Nephron (organoid): ENCODE measurements around the gene CES1.

Experiments used
- H3K27ac Mint-ChIP-seq, 3 experiments: 2 replicates each; pipeline ENCODE4 v1.8.0; 2020; ENCODE audit warnings: mixed read lengths in 3 of 3, mild to moderate bottlenecking in 2 of 3, moderate library complexity in 1 of 3
- H3K27me3 Mint-ChIP-seq: 2 replicates; pipeline ENCODE4 v1.8.0; 2021; ENCODE audit warnings: low read depth, mild to moderate bottlenecking, moderate library complexity, mixed read lengths
- H3K36me3 Mint-ChIP-seq: 2 replicates; pipeline ENCODE4 v1.8.0; 2020; ENCODE audit warnings: low read depth, mixed read lengths
- H3K4me1 Mint-ChIP-seq: 2 replicates; pipeline ENCODE4 v1.8.0; 2020; ENCODE audit warnings: mixed read lengths
- H3K4me3 Mint-ChIP-seq, 3 experiments: 2 replicates each; pipeline ENCODE4 v1.8.0; 2020; ENCODE audit warnings: mild to moderate bottlenecking in 3 of 3, mixed read lengths in 3 of 3, moderate library complexity in 2 of 3
- H3K9me3 Mint-ChIP-seq: 2 replicates; pipeline ENCODE4 v1.8.0; 2020; ENCODE audit warnings: mixed read lengths
- CTCF ChIP-seq, 3 experiments: fragments of 200-600 bp; sonication (generic); IDR thresholded peaks; one replicate each; pipeline ENCODE4 v1.5.0; 2021; ENCODE audit warnings: antibody characterized with exemption in 3 of 3; ENCODE audit not compliant: unreplicated experiment in 3 of 3

CES1 gene

DNA sequence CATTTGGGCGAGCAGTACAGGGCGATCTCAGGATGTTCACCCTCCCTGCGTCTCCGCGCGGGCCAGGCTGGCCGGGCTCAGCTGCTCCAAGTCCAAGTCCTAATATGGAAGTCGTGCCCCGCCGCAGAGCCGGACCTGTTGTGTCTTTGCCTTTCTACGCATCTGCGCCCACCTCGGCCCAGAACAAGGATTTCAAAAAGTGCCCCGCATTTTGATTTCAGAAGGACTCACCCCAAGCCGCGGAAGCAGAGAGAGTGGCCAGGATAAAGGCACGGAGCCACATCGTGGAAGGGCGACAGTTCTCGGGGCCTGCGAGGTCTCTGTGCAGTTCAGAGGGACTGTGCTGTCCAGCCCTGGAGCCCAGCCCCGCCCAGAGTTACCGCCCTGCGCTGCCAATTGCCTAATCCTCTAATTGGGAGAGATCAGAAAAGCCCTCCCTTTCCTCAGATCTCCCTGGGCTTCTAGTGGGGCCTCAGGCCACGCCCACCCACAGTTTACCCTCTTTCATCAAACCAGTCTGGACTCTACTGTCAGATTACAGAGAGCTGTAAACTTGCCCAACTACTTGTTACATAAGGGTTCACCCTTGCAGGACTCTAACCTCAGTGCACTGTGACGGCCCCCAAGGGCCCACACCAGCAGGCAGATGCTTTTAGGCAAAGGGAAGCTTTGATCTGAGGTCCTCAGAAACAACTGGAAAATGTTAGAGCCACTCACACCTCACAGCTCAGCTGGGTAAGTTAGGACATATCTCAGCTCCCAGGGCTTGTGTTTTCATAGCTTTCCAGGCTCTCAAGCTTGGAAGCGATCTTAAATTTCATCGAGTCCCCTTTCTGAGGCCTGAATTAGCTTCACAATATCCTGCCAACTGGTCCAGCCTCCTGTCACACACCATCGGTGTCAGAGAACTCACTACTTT lies at the start of gene CES1:
Gene CES1 (minus strand): TSS at position 324 of the 919 bp plus-strand sequence. CDS start 41 bp downstream, at position 283.
- H3K27ac Mint-ChIP-seq = no peak within 1 kb of the TSS
- no peaks in the 10 kb centered on the region for H3K9me3 Mint-ChIP-seq
- H3K4me1 Mint-ChIP-seq = no peaks in the 10 kb centered on the region
- peaks cover 35% of the 10 kb centered on the region for H3K27me3 Mint-ChIP-seq
- no peak within 1 kb of the TSS for H3K4me3 Mint-ChIP-seq
- TF ChIP-seq CTCF (IDR thresholded peaks at IDR 0.05; ENCODE audit: unreplicated experiment in 3 of 3) = no peak
- no peaks in the 10 kb centered on the region for H3K36me3 Mint-ChIP-seq

DNA sequence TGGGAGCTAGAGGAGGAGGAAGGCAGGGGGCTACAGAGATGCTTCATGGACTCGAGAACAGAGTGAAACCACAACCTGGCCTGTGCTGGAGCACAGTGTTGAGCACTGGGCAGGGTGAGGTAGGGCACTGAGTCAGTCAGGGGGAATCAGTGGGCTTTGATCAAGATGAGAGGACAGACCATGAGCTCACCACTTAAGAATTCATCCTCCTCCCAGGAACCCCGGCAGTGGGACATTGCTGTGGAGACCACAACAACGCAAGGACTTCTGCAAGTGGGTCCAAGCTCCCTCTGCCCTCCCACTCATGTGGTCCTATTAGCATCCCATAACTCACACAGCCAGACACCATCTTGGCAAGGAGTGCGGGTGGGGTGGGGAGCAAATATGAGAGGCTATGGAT lies 44.0 kb upstream of the CES1 start:
- peak overlapping the region in 1 of 3 experiments; percentile 57 for H3K27ac Mint-ChIP-seq
- H3K4me1 Mint-ChIP-seq = peaks cover 10% of the 10 kb centered on the region
- TF ChIP-seq CTCF (IDR thresholded peaks at IDR 0.05; ENCODE audit: unreplicated experiment in 3 of 3) = no peak
- no peak overlapping the region for H3K4me3 Mint-ChIP-seq
- peaks cover 11% of the 10 kb centered on the region for H3K27me3 Mint-ChIP-seq
- no peaks in the 10 kb centered on the region for H3K36me3 Mint-ChIP-seq
- H3K9me3 Mint-ChIP-seq = no peaks in the 10 kb centered on the region

- H3K27ac Mint-ChIP-seq = no peak within 1 kb of the TSS
- H3K27me3 Mint-ChIP-seq = peaks cover 11% of the 10 kb centered on the region
- no peaks in the 10 kb centered on the region for H3K9me3 Mint-ChIP-seq
- H3K4me3 Mint-ChIP-seq = no peak within 1 kb of the TSS
- no peaks in the 10 kb centered on the region for H3K36me3 Mint-ChIP-seq
- TF ChIP-seq CTCF (IDR thresholded peaks at IDR 0.05; ENCODE audit: unreplicated experiment in 3 of 3) = no peak
- peaks cover 10% of the 10 kb centered on the region for H3K4me1 Mint-ChIP-seq
Observed at GRCh38 chr16:55875273-55875672, 42.4 kb upstream of the CES1 start, which contains the start of gene CES5A. Gene CES5A, minus strand, starts transcription at chr16:55875373. Its CDS starts 152 bp downstream, at chr16:55875221.

DNA sequence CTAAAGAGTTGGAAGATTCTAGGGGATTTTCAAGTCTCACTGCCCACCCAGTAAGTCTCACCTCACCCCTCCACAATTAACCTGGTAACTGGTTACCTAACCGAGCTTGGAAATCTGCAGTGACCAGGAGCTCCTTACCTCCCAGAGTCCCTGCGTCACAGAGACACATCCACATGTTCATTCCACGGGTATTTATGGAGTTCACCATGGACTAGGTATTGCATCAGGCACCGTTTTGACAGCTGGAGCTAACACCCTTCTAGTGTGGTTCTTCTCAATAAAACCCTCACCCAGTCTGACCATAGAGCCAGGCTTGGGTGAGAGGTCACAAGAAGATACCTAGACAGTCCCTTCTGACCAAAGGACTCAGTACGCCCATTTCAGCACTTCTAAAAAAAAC lies 40.2 kb upstream of the CES1 start:
- Mint-ChIP-seq H3K4me3 (no peak overlapping the region), H3K27ac (no peak overlapping the region), H3K36me3 (no peaks in the 10 kb centered on the region), H3K4me1 (peaks cover 10% of the 10 kb centered on the region), H3K9me3 (no peaks in the 10 kb centered on the region), H3K27me3 (peaks cover 6% of the 10 kb centered on the region)
- TF ChIP-seq CTCF (IDR thresholded peaks at IDR 0.05; ENCODE audit: unreplicated experiment in 3 of 3) = no peak

DNA sequence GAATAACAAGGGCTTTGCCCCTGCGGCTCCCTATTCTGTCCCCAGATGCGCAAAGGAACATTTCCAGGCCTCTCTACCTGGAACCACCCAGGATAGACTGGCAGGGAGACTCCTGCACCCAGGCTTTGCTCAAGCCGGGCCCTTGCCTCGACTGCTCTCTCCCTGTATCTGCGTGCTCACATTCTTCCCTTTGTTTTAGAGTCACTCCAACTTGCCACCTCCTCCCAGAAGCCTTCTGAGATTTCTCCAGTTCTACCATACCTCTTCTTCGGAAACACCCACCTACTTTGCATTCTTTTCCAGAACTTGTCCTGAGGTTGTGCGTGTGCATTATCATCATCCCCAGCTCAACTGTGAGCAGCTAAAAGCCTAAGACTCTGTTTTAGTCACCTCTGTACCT lies 39.2 kb upstream of the CES1 start:
- Mint-ChIP-seq H3K27ac (no peak overlapping the region), H3K36me3 (no peaks in the 10 kb centered on the region), H3K4me3 (no peak overlapping the region), H3K4me1 (peaks cover 9% of the 10 kb centered on the region), H3K9me3 (no peaks in the 10 kb centered on the region), H3K27me3 (peaks cover 6% of the 10 kb centered on the region)
- no peak for TF ChIP-seq CTCF (IDR thresholded peaks at IDR 0.05; ENCODE audit: unreplicated experiment in 3 of 3)
